T-helper 1 cell treated with Interleukin-12 subunit alpha and Interleukin-12 subunit beta and Interleukin-4 antibody, amounts not matched to agents 30 μg/mL and 1 μg/mL, for 36 hours (primary cell): ENCODE results near the gene HSD11B2.

ENCODE experiments used
- H3K27ac Mint-ChIP-seq: one replicate; pipeline ENCODE4 v1.8.0; 2021; ENCODE audit warnings: mild to moderate bottlenecking, mixed read lengths
- H3K27me3 Mint-ChIP-seq: one replicate; pipeline ENCODE4 v1.8.0; 2021; ENCODE audit warnings: low read depth, mixed read lengths
- H3K36me3 Mint-ChIP-seq: one replicate; pipeline ENCODE4 v1.8.0; 2021; ENCODE audit warnings: low read depth, mixed read lengths
- H3K4me1 Mint-ChIP-seq: one replicate; pipeline ENCODE4 v1.8.0; 2021; ENCODE audit warnings: low read depth, mixed read lengths
- H3K4me3 Mint-ChIP-seq: one replicate; pipeline ENCODE4 v1.8.0; 2021; ENCODE audit warnings: mild to moderate bottlenecking, moderate library complexity, mixed read lengths
- H3K9me3 Mint-ChIP-seq: one replicate; pipeline ENCODE4 v1.8.0; 2021; ENCODE audit warnings: mixed read lengths

HSD11B2 gene

DNA sequence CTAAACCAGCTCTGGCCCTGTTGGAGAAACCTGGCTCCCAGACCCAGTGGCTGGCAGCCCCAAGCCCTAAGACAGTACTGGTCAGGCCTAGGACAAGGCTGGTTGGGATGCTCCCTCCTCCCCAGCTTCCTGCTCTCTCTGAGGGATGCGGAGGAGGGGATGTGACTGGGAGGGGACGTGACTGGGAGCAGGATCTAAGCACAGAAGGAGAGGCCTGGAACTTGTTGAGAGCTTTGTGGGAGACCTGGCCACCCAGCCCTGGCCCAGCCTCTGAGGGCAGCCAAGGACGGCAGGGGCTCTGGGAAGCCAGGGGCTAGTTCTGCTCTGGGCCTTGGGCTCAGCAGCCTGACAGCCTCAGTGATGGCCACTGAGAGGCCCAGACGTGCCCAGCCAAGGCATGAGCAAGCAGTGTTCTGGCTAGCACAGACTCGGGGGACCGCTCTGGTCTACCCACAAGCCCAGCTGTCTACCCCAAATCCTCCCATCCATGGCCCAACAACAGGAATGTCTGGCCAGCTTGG is 27.3 kb downstream of the HSD11B2 start:
- no peaks in the 10 kb centered on the region for H3K9me3 Mint-ChIP-seq
- no peaks in the 10 kb centered on the region for H3K27me3 Mint-ChIP-seq
- H3K27ac Mint-ChIP-seq: no peak overlapping the region
- H3K4me3 Mint-ChIP-seq: no peak overlapping the region
- peaks cover 10% of the 10 kb centered on the region for H3K4me1 Mint-ChIP-seq
- H3K36me3 Mint-ChIP-seq: no peaks in the 10 kb centered on the region

DNA sequence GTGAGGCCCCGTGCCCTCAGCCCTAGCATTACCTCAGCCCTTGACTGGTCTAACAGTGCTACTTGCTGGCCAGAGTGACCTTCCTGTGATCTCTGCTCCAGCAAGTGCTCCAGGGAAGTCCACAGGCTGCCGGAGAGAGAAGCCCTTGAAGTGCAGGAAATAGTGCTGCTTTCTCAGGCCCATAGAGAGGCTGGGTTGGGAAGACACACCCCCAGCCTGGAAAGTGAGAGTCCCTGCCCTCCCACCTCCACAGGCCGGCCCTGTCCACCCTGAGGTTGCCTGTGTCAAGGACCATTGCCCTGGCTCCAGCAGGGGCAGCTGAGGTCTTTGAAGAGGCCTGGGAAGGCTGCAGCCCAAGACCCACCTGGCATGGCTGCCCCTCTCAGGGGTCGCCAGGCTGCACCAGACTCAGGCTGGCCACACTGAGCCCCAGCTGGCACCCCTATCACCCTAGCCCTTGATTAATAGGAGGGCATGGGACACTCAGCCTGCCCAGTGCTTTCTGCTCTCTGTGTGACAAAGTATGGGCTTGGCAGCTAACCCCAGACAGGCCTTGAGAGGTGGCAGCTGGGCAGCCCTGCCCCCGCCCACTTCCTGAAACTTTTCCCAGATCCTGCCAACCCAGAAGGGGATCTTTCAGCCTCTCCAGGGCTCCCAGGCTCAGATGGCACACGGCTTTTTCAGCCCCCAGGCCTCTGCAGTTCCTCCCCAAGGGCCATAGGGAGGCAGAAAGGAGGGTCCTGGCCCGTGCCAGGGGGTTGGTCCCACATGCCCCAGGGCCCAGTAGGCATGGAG is 28.3 kb downstream of the HSD11B2 start:
- H3K9me3 Mint-ChIP-seq: no peaks in the 10 kb centered on the region
- H3K27ac Mint-ChIP-seq: no peak overlapping the region
- H3K27me3 Mint-ChIP-seq: no peaks in the 10 kb centered on the region
- H3K36me3 Mint-ChIP-seq: no peaks in the 10 kb centered on the region
- H3K4me1 Mint-ChIP-seq: peaks cover 8% of the 10 kb centered on the region
- H3K4me3 Mint-ChIP-seq: no peak overlapping the region

DNA sequence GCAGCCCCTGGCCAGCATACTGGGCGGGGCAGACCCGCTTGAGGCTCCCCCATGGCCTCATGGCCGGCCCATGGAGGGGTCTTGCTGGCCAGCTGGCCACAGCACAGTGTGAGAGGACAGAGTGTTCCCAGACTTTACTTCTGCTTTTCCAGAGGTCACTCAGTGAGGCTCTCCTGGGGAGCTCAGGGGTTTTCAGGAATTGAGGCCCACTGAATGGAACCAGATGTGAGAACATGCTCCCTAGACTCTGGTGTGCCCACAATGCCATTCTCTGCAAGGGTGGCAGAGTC is 28.9 kb downstream of the HSD11B2 start:
- Mint-ChIP-seq H3K36me3 (no peaks in the 10 kb centered on the region), H3K27ac (no peak overlapping the region), H3K27me3 (no peaks in the 10 kb centered on the region), H3K9me3 (no peaks in the 10 kb centered on the region), H3K4me3 (no peak overlapping the region), H3K4me1 (peaks cover 8% of the 10 kb centered on the region)

DNA sequence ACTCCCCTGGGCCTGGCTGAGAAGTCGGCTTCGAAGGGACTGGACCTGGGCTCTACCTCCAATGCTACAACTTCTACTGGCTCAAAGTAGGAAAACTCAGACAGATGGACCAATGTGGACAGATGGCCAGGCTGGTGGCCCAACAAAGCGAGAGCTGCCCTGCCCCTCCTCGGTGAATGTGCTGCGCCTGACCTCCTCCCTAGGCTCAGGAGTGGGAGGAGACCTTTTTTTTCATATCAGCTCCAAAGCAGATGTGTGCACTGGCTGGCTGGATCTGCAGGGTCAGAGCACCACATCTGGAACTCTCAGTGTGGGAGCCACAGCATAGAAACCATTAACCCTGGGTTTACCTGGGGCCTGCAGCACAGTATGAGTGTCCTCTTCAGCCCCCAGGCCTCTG is 29.2 kb downstream of the HSD11B2 start:
- Mint-ChIP-seq H3K27ac (no peak overlapping the region), H3K27me3 (no peaks in the 10 kb centered on the region), H3K9me3 (no peaks in the 10 kb centered on the region), H3K4me3 (no peak overlapping the region), H3K4me1 (peaks cover 8% of the 10 kb centered on the region), H3K36me3 (no peaks in the 10 kb centered on the region)

DNA sequence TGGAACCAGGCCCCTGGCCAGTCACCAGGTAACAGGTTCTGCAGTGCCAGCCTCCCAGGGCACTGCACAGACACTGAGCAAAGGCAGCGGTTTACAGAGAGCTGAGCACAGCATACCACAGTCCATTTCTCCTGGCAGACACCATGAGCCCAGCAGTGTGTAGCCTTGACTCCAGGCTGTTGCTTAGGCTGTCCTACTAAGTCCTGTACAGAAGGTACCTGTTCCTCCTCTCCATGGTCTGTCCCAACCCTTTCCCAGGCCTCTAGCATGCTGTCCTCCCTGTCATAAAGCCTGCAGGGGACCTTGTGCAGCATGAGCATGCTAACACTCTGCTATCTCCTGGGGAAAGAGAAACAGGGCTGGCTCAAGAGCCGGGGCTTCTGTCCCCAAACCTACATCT is 30.0 kb downstream of the HSD11B2 start:
- no peaks in the 10 kb centered on the region for H3K36me3 Mint-ChIP-seq
- H3K9me3 Mint-ChIP-seq: no peaks in the 10 kb centered on the region
- no peaks in the 10 kb centered on the region for H3K27me3 Mint-ChIP-seq
- peaks cover 10% of the 10 kb centered on the region for H3K4me1 Mint-ChIP-seq
- no peak overlapping the region for H3K4me3 Mint-ChIP-seq
- no peak overlapping the region for H3K27ac Mint-ChIP-seq

DNA sequence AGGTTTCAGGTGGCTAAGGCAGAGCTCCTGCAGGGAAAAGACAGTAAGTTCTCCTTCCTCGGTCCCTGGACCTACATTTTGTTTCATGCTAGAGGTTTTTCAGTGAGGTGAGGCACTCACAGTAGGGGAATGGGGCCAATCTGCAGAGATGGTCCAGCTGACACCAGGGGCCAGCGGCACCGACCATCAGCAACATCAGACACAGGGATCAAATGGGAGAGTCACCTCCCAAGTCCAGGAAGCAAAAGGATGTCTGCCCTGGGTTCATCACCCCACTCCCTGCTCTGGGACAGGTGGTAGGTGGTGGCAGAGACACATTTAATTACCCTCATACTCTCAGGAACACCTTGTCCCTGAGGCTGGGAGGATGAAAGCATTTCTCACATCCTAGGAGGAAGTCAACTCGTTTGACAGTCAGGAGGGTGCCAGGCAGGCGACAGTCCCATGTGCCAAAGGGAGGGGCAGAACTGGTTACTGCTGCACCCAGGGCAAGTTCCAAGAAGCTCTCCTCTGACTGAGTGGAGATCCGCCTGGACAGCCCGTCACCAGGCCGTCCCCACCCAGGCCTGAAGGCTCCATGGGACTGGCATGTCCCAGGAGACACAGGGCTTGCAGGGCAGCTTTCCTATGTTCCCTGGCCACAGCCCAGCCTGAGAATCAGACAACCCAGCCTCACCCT is 30.8 kb downstream of the HSD11B2 start:
- Mint-ChIP-seq H3K36me3 (no peaks in the 10 kb centered on the region), H3K9me3 (no peaks in the 10 kb centered on the region), H3K27ac (no peak overlapping the region), H3K27me3 (no peaks in the 10 kb centered on the region), H3K4me3 (no peak overlapping the region), H3K4me1 (peaks cover 8% of the 10 kb centered on the region)

DNA sequence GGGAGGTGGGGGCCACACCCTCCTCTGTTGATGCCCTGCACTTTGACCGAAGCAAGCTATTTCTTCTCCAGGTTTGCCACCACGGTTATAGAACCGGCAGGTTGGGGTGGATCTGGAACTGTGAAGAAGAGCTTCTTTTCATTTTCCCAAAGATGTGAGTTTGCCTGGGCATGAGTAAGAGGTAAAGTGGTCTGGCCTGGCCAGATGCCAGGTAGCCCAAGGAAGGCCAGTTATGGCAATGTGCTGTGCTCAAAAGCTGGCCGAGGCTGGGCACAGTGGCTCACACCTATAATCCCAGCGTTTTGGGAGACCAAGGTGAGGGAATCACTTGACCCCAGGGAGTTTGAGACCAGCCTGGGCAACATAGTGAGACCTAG is 31.3 kb downstream of the HSD11B2 start:
- peaks cover 8% of the 10 kb centered on the region for H3K4me1 Mint-ChIP-seq
- H3K9me3 Mint-ChIP-seq: no peaks in the 10 kb centered on the region
- H3K27ac Mint-ChIP-seq: no peak overlapping the region
- H3K36me3 Mint-ChIP-seq: no peaks in the 10 kb centered on the region
- H3K4me3 Mint-ChIP-seq: no peak overlapping the region
- no peaks in the 10 kb centered on the region for H3K27me3 Mint-ChIP-seq

DNA sequence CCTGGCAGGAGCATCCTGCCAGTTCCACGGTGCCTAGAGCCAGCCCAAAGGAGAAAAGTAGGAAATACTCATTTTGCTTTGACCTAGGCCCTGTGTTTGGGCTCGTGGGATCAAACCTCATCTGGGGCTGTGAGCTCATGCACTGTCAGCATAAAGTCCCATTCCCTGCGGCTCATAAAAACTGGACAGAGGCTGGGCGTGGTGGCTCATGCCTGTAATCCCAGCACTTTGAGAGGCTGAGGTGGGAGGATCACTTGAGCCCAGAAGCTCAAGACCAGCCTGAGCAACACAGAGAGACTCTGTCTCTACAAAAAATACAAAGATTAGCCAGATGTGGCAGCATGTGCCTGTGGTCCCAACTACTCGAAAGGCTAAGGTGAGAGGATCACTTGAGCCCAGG is 32.1 kb downstream of the HSD11B2 start:
- Mint-ChIP-seq H3K4me1 (peaks cover 8% of the 10 kb centered on the region), H3K9me3 (no peaks in the 10 kb centered on the region), H3K36me3 (no peaks in the 10 kb centered on the region), H3K27me3 (no peaks in the 10 kb centered on the region), H3K27ac (no peak overlapping the region), H3K4me3 (no peak overlapping the region)

DNA sequence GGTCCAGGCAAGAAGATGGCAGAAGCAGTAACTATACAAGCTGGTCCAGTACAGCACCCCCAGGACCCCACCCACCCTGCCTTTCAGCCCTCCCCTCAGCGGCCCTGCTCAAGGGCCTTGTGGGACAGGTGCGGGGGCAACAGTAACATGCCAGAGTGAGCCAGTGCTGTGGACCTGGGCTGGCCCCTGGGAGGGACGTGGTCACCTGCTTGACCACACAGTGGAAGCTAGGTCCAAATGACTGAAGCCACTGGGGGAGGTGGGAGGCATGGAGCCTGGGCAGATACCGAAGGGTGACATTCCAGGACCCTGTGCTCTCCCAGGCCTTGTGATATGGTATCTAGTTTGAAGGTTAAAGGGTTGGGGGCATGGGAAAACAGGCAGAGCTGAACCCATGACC is 32.8 kb downstream of the HSD11B2 start:
- H3K36me3 Mint-ChIP-seq: no peaks in the 10 kb centered on the region
- no peaks in the 10 kb centered on the region for H3K27me3 Mint-ChIP-seq
- H3K9me3 Mint-ChIP-seq: no peaks in the 10 kb centered on the region
- no peak overlapping the region for H3K27ac Mint-ChIP-seq
- peaks cover 7% of the 10 kb centered on the region for H3K4me1 Mint-ChIP-seq
- H3K4me3 Mint-ChIP-seq: no peak overlapping the region

DNA sequence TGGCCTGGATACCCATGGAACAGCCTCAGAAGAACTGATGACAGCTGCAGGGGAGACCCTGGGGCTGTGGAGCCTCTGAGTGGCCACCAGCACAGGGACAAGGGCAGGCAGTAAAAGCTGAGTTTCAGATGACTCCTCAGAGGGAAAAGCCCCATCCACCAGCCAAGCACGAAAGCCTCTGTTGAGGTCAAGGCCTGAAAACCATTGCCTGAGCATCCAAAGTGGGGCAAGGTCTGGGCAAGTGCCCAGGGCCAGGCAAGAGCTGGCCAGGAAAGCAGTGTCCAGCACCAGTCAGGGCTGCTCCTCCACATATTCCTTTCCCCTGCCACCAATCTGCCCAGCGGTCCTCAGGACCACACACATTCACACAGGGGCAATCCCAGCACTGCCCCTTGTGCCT is 33.6 kb downstream of the HSD11B2 start:
- Mint-ChIP-seq H3K9me3 (no peaks in the 10 kb centered on the region), H3K27me3 (no peaks in the 10 kb centered on the region), H3K36me3 (no peaks in the 10 kb centered on the region), H3K27ac (no peak overlapping the region), H3K4me1 (peaks cover 5% of the 10 kb centered on the region), H3K4me3 (no peak overlapping the region)

DNA sequence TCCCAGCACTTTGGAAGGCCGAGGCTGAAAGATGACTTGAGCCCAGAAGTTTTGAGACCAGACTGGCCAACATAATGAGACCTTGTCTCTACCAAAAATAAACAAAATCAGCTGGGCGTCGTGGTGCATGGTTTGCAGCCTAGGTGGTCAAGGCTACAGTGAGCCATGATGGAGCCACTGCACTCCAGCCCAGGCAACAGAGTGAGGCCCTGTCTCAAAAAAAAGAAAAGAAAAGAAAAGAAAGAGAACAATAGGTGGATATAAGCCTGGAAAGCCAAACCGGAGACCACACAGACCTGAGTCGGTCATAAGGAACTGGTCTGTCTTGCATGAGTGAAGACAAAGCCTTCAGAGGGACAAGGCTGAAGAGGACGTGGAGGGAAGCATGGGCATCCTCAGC is 35.7 kb downstream of the HSD11B2 start:
- H3K4me1 Mint-ChIP-seq: peaks cover 5% of the 10 kb centered on the region
- H3K36me3 Mint-ChIP-seq: no peaks in the 10 kb centered on the region
- H3K27me3 Mint-ChIP-seq: no peaks in the 10 kb centered on the region
- no peaks in the 10 kb centered on the region for H3K9me3 Mint-ChIP-seq
- no peak overlapping the region for H3K4me3 Mint-ChIP-seq
- no peak overlapping the region for H3K27ac Mint-ChIP-seq

DNA sequence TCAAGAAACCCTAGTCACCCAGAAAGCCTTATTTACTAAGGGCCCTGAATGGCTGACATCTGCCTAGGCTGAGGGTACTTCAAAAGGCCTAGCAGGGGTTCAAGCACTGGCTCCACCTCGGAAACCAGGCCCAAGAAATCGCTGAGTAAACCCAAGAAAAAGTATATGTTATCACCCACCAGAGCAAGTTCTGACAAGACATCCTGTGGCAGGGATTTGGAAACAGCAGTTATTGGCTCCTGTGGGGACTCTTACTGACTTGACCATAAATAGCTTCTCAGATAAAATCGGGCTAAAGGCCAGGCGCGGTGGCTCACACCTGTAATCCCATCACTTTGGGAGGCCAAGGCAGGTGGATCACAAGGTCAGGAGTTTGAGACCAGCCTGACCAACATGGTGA is 37.8 kb downstream of the HSD11B2 start:
- H3K27ac Mint-ChIP-seq: no peak overlapping the region
- H3K4me1 Mint-ChIP-seq: peaks cover 5% of the 10 kb centered on the region
- no peaks in the 10 kb centered on the region for H3K27me3 Mint-ChIP-seq
- H3K4me3 Mint-ChIP-seq: no peak overlapping the region
- H3K9me3 Mint-ChIP-seq: no peaks in the 10 kb centered on the region
- H3K36me3 Mint-ChIP-seq: no peaks in the 10 kb centered on the region

DNA sequence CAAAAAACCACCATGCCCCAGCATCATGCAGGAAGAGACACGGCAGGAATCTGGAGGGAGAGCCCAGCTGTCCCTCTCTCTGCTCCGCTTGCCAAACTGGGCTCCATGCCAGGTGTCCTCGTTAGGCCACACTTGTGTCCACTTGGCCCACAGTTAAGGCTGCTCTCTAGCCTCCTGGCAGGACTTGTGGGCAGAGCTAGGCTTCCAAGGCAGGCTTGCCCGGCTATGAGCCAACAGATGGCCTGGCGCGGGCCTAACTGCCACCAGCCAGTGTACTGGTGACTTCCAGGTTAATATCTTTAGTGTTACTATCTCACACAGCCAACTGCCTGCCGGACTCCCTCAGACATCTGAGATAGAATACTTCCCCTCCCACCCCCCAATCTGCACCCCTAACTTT is 39.4 kb downstream of the HSD11B2 start:
- H3K36me3 Mint-ChIP-seq: no peaks in the 10 kb centered on the region
- no peaks in the 10 kb centered on the region for H3K27me3 Mint-ChIP-seq
- no peak overlapping the region for H3K4me3 Mint-ChIP-seq
- H3K9me3 Mint-ChIP-seq: no peaks in the 10 kb centered on the region
- no peak overlapping the region for H3K27ac Mint-ChIP-seq
- H3K4me1 Mint-ChIP-seq: peaks cover 7% of the 10 kb centered on the region

DNA sequence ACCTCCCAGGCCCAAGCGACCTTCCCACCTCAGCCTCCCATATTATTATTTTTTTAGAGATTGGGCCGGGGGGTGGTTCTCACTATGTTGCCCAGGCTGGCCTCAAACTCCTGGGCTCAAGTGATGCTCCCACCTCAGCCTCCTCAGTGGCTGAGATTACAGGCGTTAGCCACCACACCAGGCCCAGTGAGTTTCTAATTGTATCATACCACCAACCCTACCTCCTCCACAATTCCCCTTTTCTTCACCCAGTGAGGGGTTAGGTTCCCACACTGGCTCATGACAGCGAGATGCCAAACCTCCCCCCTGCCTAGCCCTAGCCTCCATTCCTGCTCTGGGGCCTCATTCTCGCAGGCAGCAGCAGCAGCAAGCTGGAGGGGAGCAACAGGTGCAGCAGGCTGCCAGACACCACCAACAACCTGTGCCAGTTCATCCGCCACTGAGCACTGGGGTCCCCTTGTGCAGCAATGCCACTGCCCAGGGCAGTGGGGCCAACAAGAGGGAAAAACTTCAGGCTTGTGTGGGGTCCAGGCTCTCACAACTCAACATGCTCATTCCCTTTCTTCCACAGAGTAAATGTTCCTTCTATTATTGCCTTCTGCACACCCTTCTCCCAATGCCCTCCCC is 41.0 kb downstream of the HSD11B2 start:
- Mint-ChIP-seq H3K4me3 (no peak overlapping the region), H3K9me3 (no peaks in the 10 kb centered on the region), H3K36me3 (no peaks in the 10 kb centered on the region), H3K27me3 (no peaks in the 10 kb centered on the region), H3K4me1 (peaks cover 3% of the 10 kb centered on the region), H3K27ac (no peak overlapping the region)
